Measurements from ENCODE around the gene TBC1D9B. TPM values are rescaled to one million over a fixed set of nuclear protein-coding genes. Genes with fewer than 3 reads are reported as not detected.
"Not testable (repeated sequence)": the region's sequence is repeated elsewhere in the genome, so short reads cannot be mapped to it uniquely, and the experiment has no call there.

TBC1D9B gene
- total RNA-seq, 1 donor from 2014 or later = 94.0 TPM

DNA sequence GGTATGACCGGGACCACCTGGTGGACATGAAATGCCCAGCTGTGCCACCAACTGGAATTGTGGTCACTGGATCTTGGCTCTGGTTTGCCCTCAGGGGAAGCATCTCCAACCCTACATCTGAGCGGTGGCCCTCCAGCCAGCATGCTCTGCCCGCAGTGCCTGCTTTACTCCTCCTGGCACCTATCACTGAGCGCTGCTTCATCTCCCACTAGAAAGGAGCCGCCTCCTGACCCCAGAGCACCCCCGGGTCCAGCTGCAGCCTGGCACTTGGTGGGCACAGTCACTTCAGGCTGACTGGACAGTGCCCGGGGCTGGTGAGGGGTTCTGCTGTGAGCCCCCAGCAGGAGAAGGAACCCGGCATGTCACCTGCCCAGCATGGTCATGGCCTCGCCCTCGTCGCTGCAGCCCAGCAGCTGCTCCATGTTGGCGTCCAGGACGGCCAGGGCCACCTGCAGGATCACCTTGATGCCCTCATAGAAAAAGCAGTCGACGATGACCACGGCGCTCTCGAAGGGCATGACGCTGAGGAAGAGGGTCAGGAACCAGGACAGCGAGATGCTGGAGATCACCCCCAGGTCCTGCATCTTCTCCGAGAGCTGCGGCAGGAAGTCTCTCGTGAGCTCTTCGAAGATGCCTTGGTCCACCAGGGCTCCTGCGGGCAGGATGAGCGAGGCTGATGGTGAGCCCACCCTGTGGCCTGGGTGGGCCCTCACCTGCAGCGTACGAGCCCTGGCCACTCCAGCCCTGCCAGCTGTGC is 33.0 kb downstream of the TBC1D9B start:
- intact Hi-C loops (cut with DNase I) = no loop called here
- no peak for ATAC-seq

DNA sequence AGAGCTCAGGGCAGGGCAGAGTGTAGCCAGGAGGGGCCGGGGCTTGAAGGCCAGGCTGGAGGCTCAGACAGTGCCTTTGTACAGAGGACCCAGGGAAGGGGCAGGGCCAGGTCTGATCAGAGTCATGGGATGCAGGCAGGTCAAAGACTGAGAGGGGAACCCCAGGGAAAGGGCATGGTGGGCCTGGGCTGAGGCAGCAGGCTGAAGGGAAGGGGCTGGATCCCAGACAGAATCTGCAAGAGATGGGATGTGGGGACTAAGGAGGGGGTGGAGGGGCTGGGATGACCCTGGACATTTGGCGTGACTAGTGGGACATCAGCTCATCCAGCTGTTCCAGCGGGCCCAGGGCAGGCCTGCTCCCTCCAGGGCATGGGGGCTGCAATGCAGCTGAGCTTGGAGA is 33.6 kb downstream of the TBC1D9B start:
- no peak overlapping the region for H3K4me3 ChIP-seq
- intact Hi-C loops (cut with DNase I) = no loop called here
- no peaks in the 10 kb centered on the region for H3K27me3 ChIP-seq (ENCODE audit: low read depth)
- H3K27ac ChIP-seq = no peak overlapping the region
- DNase-seq (no peak), ATAC-seq (no peak)
- H3K9me3 ChIP-seq = no peaks in the 10 kb centered on the region
- no peaks in the 10 kb centered on the region for H3K4me1 ChIP-seq
- TF ChIP-seq, protein P1, sequence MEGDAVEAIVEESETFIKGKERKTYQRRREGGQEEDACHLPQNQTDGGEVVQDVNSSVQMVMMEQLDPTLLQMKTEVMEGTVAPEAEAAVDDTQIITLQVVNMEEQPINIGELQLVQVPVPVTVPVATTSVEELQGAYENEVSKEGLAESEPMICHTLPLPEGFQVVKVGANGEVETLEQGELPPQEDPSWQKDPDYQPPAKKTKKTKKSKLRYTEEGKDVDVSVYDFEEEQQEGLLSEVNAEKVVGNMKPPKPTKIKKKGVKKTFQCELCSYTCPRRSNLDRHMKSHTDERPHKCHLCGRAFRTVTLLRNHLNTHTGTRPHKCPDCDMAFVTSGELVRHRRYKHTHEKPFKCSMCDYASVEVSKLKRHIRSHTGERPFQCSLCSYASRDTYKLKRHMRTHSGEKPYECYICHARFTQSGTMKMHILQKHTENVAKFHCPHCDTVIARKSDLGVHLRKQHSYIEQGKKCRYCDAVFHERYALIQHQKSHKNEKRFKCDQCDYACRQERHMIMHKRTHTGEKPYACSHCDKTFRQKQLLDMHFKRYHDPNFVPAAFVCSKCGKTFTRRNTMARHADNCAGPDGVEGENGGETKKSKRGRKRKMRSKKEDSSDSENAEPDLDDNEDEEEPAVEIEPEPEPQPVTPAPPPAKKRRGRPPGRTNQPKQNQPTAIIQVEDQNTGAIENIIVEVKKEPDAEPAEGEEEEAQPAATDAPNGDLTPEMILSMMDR (IDR thresholded peaks at IDR 0.05) = no peak
- H3K36me3 ChIP-seq = peaks cover 91% of the 10 kb centered on the region

More for the DNA sequence above, 33.0 kb downstream of the TBC1D9B start:
- Histone ChIP-seq H3K4me3 (no peak overlapping the region), H3K4me1 (no peaks in the 10 kb centered on the region), H3K9me3 (no peaks in the 10 kb centered on the region), H3K27me3 (ENCODE audit: low read depth) (no peaks in the 10 kb centered on the region), H3K36me3 (peaks cover 91% of the 10 kb centered on the region), H3K27ac (no peak overlapping the region)
- no peak for DNase-seq
- TF ChIP-seq, protein P1 (IDR thresholded peaks at IDR 0.05) = no peak

DNA sequence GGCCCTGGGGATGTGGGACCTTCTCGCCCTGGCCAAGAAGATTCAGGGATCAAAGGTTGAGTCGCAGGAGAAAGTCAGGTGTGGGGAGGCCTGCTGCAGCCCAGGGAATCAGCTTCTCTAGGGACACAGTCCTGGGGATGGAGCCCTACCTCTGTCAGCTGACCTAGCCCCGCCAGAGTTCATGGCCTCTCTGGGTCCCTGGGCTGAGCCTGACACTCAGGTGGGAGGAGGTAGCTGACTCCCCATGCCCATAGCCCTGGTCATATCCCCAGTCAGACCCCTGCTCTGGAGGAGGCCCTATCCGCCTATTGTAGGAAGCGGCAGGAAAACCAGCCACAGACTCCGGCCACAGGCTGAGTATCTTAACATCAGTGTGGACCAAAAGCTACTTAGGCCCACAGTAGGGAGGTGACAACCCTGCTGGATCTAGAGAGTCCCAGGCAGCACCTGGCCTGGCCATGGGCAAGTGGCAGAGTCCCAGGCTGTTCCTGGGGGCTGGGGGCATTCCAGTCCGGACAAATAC is 34.0 kb downstream of the TBC1D9B start:
- DNase-seq (no peak), ATAC-seq (no peak)
- no peak overlapping the region for H3K4me3 ChIP-seq
- intact Hi-C loops (cut with DNase I) = no loop called here
- peaks cover 88% of the 10 kb centered on the region for H3K36me3 ChIP-seq
- H3K27me3 ChIP-seq (ENCODE audit: low read depth) = no peaks in the 10 kb centered on the region
- H3K9me3 ChIP-seq = no peaks in the 10 kb centered on the region
- no peak overlapping the region for H3K27ac ChIP-seq
- TF ChIP-seq, protein P1 (IDR thresholded peaks at IDR 0.05) = no peak
- H3K4me1 ChIP-seq = no peaks in the 10 kb centered on the region

DNA sequence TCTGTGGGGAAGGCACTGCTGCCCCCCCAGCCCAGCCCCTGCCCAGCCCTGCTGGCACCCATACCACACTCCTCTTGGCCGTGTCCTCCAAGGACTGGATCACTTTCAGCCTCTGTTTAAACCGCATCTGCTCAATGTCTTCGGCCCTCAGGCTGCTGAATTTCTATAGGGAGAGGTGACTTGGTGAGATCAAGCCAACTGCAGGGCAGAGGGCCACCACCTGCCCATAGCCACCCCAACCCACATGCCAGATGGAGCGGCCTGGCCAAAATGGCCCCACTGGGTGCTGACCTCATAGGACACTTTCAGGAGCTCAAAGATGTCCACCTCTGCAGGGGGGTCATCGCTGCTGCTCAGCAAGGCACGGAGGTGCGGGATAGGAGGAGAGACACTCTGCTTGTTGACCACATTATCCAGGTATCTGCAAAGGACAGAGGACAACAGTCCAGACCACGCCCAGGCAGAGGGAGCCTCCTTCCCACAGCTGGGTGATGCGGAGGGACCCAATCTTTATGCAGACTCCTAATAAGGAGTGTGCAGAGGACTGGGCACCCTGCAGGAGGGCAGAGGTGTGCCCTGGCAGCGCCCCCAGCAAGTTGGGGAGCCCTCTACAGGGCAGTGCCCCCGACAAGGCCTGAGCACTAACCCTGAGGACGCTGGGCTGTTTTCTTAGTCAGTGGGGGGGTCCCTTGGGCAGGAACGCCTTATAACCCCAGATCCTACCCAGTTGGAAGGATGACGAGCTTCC is 34.7 kb downstream of the TBC1D9B start:
- Histone ChIP-seq H3K4me3 (no peak overlapping the region), H3K4me1 (no peaks in the 10 kb centered on the region), H3K9me3 (no peaks in the 10 kb centered on the region), H3K27me3 (ENCODE audit: low read depth) (no peaks in the 10 kb centered on the region), H3K27ac (no peak overlapping the region), H3K36me3 (peaks cover 82% of the 10 kb centered on the region)
- TF ChIP-seq, protein P1 (IDR thresholded peaks at IDR 0.05) = no peak
- intact Hi-C loops (cut with DNase I) = no loop called here
- ATAC-seq (no peak), DNase-seq (no peak)

DNA sequence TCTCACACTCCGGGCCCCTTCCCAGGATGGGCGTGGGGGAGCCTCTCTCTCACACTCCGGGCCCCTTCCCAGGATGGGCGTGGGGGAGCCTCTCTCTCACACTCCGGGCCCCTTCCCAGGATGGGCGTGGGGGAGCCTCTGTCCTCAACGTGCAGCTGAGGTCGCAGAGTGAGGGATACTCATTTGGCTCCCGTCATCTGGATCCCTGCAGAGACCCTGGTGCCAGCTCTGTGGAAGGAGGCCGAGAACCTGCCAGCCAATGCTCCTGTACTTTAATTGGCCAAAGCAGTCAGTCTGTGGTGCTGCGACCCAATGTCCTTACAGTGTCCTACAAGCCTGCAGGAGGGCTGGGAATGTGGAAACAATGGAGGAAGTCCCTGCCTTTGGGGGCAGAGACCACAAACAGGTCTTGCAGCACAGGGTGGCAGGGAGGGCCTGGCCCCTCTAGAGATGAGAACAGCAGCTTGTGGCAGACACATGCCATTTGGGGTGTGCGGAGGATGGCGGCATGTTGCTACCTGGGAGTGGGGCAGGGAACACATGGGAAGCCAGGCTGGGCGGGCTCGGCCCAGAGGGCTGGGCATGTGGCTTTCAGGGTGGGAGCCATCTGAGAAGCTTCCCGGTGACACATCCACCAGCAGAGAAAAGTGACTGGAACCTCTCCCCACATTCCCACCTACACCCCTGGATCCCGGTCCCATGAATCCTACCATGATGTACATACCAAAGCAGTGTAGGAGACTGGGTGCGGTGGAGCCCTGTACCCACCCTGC is 35.5 kb downstream of the TBC1D9B start:
- no peak overlapping the region for H3K4me3 ChIP-seq
- no peaks in the 10 kb centered on the region for H3K27me3 ChIP-seq (ENCODE audit: low read depth)
- H3K4me1 ChIP-seq = no peaks in the 10 kb centered on the region
- H3K9me3 ChIP-seq = no peaks in the 10 kb centered on the region
- H3K27ac ChIP-seq = no peak overlapping the region
- peak; percentile 24 for DNase-seq
- TF ChIP-seq, protein P1 (IDR thresholded peaks at IDR 0.05) = no peak
- intact Hi-C loops (cut with DNase I) = no loop called here
- no peak for ATAC-seq
- peaks cover 79% of the 10 kb centered on the region for H3K36me3 ChIP-seq

DNA sequence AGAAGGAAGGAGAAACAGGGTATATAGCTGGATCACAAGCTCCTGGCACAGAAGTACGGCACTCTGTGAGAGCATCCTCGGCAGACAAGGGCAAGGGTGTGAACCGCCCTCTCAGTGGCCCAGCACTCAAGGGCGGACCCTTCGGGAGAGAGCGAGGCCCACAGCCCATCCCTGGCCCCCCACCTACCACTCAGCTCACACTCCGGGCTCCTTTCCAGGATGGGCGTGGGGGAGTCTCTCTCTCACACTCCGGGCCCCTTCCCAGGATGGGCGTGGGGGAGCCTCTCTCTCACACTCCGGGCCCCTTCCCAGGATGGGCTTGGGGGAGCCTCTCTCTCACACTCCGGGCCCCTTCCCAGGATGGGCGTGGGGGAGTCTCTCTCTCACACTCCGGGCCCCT is 36.2 kb downstream of the TBC1D9B start:
- H3K4me1 ChIP-seq; H3K27me3 ChIP-seq (ENCODE audit: low read depth); intact Hi-C loops (cut with DNase I); H3K27ac ChIP-seq; H3K4me3 ChIP-seq; ATAC-seq; H3K9me3 ChIP-seq; DNase-seq: not testable (repeated sequence)
- H3K36me3 ChIP-seq = peaks cover 83% of the 10 kb centered on the region

All from lower lobe of right lung (tissue), 2 donors.